RKO (cell line): ENCODE measurements around the gene RAD23A.

Source experiments
- DNase-seq: peaks from one replicate; pipeline ENCODE4 v3.0.0-alpha.2; 2016; ENCODE audit warnings: low spot score

The RAD23A gene

GRCh38 chr19:12984683-12985048, 39.0 kb downstream of the RAD23A start:
- no peak for DNase-seq

DNA sequence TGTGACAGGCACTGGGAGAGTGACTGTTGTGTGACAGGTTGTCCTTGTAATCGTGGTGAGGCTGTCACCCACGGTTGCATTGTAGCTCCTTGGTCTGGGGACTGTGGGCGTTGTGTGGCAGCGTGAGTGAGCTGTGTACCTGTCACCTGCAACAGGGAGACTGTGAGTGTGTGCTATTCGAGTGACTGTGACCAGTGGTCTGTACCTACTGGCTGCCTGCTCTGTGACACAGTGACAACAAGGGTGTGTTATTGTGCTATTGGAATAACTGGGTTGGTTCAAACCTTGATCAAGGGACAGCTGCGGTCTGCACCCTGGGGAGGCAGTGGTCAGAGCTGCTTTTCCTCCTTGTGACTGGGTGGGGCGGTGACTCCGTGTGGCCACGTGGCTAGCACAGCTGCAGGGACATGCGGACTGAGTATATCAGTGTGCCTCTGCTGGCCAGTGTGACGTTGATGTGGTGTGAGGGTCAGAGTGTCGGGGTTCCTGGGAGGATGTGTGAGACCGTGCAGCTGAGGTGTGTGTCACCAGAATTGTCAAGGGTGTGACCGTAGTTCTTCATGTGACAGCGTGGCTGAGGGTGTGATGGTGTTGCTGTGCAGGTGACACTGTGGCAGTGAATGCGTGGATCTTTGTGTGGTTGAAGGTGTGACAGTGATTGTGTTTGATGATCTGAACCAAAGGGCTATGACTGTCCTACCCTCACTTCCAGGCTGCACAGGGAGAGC, 39.6 kb downstream of the RAD23A start:
- peak; percentile 70 for DNase-seq

- no peak for DNase-seq
Observed at GRCh38 chr19:12986726-12987125, 41.1 kb downstream of the RAD23A start.

DNA sequence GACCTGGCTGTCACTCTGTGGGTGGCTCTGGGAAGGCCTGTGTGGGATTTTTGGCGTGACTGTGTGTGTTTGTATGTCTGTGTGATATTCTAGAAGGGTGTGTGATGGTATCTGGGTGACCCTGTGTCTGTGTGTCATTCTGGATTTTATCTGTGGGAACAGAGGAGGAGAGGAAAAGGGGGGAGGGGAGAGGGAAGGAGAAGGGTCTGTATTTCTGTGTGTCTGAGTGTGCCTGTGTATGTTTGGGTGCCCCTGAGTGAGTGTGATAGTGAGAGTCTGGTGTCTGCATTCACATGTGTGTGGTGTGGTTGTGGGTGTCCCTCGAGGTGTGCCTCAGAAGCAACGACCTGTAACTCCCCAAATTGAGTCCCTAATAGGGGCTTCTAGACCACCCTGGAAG, 41.5 kb downstream of the RAD23A start:
- no peak for DNase-seq

- no peak for DNase-seq
Observed at GRCh38 chr19:12987781-12988180, 42.1 kb downstream of the RAD23A start.

DNA sequence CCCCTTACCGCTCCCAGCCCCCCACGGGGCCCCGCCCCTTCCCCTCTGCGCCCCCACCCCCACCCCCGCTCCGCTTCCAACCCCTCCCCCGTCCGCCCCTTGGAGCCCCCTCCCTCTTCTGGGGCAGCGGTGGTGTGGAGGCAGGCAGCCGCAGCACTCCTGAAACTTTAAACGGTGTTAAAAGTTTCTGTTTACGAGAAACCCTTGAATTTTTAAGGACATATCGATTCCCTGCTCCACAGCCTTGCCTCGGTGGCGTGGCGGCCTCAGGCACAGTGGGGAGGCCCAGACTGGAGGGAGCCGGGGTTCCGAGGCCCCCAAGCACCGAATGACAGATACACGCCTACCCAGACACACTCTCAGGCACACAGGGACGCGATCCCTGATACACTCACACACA, 44.8 kb downstream of the RAD23A start:
- DNase-seq, result no peak

GRCh38 chr19:12990853-12991252, 45.2 kb downstream of the RAD23A start:
- DNase-seq, result no peak

DNA sequence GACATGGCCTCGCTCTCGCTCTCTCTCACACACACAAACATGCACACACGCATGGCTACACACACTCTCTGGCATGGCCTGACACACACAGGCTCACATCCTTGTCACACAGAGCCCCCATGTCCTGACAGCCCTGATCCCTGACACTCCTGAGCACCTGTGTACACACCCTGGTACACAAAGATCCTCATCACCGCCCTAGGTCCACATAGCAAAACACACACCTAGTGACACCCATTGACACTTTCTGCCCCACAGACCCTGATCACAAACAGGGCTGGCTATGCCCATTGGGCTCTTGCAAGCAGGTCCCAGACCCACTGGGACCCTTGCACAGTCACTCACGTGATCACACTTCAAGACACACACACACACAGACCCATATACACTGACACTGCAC, 45.6 kb downstream of the RAD23A start:
- DNase-seq, result no peak

DNA sequence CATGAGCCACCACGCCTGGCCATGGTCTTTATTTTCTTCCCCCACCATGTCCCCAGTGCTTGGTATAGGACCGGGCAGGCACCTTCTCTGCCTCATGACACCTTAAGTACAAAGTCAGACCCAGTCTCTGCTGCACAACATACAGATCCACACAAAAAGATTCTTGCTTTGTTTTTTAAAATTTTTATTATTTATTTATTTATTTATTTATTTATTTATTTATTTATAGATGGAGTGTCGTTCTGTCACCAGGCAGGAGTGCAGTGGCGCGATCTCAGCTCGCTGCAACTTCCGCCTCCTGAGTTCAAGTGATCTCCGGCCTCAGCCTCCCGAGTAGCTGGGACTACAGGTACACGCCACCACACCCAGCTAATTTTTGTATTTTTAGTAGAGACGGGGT, 47.1 kb downstream of the RAD23A start:
- no peak for DNase-seq

GRCh38 chr19:12993562-12993961, 47.9 kb downstream of the RAD23A start:
- no peak for DNase-seq

- peak; percentile 49 for DNase-seq
Observed at GRCh38 chr19:12994701-12995595, 49.3 kb downstream of the RAD23A start, which contains the start of gene NFIX. Gene NFIX (plus strand): TSS chr19:12995475. CDS start chr19:12995838, 363 bp downstream.

DNA sequence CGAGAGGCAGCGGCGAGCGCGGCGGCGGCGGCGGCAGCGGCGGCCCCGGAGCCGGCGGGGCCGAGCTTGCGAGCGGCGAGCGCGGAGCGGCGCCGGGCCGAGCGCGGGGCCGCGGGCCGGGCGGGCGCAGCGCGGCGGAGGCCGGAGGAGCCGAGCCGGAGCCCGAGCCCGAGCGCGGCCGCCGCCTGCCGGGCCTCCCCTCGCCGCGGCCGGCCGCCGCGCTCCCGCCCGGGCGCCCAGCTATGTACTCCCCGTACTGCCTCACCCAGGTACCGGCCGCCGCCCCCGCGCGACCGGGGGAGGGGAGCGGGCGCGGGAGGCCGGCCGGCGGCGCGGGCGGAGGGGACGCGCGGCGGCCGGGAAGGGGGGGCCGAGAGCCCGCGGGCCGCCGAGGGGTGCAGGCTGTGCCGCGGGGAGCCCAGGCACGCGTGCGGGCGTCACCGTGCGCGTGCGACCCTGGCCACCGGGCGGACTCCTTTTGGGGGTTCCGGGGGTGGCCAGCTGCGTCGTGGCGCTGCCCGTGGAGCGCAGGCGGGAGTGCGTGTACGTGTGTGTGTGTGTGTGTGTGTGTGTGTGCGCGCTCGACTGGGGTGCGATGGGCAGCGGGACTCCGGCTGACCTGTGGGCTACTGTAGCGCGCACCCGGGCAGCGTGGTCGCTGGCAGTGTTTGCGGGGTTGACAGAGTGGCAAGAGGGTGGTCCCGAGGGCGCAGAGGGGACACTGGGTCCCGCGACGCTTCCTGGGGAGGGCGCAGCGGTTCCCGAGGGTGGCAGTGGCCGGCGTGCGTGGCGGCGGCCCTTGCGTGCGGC, 50.1 kb downstream of the RAD23A start:
- DNase-seq, result peak; percentile 32

- DNase-seq, result peak; percentile 74
Observed at GRCh38 chr19:12996406-12997094, 50.9 kb downstream of the RAD23A start.

DNA sequence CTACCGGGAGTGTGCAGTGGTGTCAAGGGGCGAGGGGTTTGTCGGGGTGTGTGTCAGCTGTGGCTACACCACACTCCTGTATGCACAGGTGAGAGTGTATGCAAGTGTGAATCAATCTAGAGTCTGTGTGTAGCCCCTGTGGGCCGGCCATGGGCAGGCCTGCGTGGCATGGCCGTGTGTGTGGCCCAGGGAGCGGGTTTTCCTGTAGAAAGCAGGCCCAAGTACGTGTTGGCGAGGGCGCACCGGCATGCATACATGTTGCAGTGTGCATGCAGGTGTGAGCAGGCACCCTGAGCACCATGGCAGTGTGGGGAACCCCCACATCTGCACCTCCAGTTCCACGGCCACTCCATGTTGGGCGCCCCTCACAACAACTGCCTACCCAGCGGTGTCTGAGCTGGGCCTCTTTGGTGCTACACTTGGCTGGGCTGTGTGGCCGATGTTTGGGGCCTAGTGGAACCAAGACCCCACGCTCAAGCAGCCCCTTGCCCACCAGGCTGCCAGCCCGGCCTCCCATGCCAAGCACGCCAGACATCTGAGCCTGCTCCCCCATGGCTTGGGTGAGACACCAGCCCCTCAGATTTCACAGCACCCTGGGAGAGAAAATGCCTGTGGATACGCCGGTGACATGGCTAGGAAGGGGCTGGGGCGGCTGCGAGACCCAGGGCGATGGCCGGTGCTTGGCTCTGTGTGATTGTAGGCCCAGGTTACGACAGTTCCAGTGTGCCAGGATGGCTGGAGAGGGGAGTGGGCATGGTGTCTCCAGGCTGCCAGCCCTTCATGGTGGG, 51.7 kb downstream of the RAD23A start:
- no peak for DNase-seq

GRCh38 chr19:12997967-12998940, 52.6 kb downstream of the RAD23A start:
- no peak for DNase-seq

DNA sequence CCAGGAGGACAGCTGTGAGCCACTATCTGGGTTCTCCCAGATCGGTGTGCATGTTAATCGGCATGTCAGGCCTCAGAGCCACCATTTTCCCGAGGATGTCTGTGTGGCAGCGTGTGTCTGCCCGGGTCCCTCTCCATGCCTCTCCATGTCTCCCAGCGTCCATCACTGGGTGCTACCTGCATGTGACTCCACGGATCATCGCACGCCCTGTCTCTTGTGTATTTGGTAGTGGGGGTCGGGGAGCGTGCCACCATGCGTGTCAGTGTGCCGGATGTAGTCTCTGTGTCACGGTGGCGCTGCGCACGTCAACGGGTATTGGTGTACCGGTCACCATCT, 55.5 kb downstream of the RAD23A start:
- DNase-seq, result no peak

- DNase-seq, result no peak
Observed at GRCh38 chr19:13001502-13002165, 56.0 kb downstream of the RAD23A start.

DNA sequence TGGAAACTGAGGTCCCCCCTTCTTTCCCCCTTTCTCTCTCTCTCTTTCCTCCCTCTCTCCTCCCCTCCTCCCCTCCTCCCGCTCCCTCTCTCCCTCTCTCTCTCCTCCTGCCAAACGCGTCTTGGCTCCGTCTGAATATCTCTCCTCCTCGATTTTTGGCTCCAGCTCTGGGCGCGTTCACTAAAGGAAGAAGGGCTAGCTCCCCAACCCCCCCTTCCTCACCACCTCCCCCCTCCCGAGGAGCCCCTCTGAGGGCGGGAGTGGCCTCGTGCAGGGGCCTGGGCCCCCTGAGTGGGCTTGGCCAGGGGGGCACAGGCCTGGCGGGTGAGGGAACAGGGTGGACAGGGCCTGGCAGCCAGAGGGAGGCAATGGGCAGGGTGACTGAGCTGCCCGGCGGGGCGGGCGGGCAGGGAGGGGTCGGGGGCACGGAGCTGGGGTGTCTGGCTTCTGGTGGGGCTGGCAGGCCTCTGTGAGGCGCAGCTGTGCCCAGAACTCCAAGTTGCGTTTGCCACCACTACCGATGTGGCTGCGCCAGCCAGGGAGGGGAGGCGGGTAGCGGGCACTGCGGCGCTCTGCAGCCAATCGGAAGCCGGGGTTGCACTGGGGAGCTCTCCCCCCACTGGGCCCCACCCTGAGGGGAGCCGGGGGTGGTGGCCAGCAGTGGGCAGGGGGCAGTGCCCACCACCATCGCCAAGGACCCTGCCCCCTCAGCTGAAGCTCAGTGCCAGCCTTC, 56.7 kb downstream of the RAD23A start:
- no peak for DNase-seq

- DNase-seq, result no peak
Observed at GRCh38 chr19:13003081-13003480, 57.4 kb downstream of the RAD23A start.
